OCI-LY7 (cell line): ENCODE data around the gene ALOXE3.

ENCODE experiments used
- EZH2phosphoT487 ChIP-seq: fragments of 200-600 bp; sonication (generic); IDR thresholded peaks from 2 replicates; pipeline ENCODE4 v1.6.1; 2018; ENCODE audit warnings: low read depth, borderline replicate concordance, mild to moderate bottlenecking, mixed run types, antibody characterized with exemption, low read length, moderate library complexity, mixed read lengths
- TF ChIP-seq, protein P1 (sequence below): fragments of 200-600 bp; sonication (generic); conservative IDR thresholded peaks from 2 replicates; pipeline ENCODE4 v1.5.1; 2014; ENCODE audit warnings: mild to moderate bottlenecking, antibody characterized with exemption, low read length, moderate library complexity, mixed read lengths

DNA sequence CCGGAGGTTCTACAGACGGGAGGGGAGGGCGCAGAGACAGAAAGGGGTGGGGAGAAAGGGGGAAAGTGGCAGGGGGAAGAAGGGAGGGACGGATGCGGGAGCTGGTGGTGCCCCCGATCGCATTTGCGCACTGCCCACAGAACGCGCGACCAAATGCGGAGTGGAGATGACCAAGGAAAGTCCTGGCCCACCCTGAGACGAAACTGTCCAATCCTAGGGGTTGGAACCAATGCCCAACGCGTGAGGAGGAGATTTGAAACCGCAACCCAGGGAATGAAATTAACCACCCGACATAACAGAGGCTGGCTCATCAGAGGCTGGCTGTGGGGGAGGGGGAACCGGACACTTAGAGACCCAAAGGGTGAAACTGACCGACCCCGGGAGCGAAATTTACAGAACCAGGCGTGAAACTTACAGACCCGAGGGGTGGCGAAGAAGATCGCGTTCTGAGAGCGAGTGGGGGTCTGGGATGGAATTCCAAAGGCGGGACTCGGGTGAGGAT is 4.2 kb upstream of the ALOXE3 start:
- TF ChIP-seq EZH2phosphoT487, result no peak
- TF ChIP-seq, protein P1, sequence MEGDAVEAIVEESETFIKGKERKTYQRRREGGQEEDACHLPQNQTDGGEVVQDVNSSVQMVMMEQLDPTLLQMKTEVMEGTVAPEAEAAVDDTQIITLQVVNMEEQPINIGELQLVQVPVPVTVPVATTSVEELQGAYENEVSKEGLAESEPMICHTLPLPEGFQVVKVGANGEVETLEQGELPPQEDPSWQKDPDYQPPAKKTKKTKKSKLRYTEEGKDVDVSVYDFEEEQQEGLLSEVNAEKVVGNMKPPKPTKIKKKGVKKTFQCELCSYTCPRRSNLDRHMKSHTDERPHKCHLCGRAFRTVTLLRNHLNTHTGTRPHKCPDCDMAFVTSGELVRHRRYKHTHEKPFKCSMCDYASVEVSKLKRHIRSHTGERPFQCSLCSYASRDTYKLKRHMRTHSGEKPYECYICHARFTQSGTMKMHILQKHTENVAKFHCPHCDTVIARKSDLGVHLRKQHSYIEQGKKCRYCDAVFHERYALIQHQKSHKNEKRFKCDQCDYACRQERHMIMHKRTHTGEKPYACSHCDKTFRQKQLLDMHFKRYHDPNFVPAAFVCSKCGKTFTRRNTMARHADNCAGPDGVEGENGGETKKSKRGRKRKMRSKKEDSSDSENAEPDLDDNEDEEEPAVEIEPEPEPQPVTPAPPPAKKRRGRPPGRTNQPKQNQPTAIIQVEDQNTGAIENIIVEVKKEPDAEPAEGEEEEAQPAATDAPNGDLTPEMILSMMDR, result no peak
